C4-2B (cell line): ENCODE measurements around the gene CEP152.
"Not testable (repeated sequence)": the region's sequence is repeated elsewhere in the genome, so short reads cannot be mapped to it uniquely, and the experiment has no call there.

ENCODE experiments used
- H3K27ac ChIP-seq: fragments of 450-650 bp; 2 replicates; pipeline ENCODE4 v1.5.1; 2017
- CTCF ChIP-seq: fragments of 450-650 bp; conservative IDR thresholded peaks from 2 replicates; pipeline ENCODE4 v1.5.1; 2017; ENCODE audit warnings: mild to moderate bottlenecking
- ZFX ChIP-seq: fragments of 450-650 bp; IDR thresholded peaks from 2 replicates; pipeline ENCODE4 v1.6.1; 2017

The CEP152 gene

GRCh38 chr15:48810414-48811324 is at the start of gene CEP152:
Gene CEP152 (minus strand): TSS chr15:48811069. CDS start chr15:48805649, 5,420 bp downstream.
- H3K27ac ChIP-seq = peak within 1 kb of the TSS; percentile 96
- TF ChIP-seq ZFX (no peak), CTCF (no peak)

GRCh38 chr15:48859426-48859825 is 48.6 kb upstream of the CEP152 start:
- TF ChIP-seq CTCF (no peak), ZFX (no peak)
- no peak overlapping the region for H3K27ac ChIP-seq

DNA sequence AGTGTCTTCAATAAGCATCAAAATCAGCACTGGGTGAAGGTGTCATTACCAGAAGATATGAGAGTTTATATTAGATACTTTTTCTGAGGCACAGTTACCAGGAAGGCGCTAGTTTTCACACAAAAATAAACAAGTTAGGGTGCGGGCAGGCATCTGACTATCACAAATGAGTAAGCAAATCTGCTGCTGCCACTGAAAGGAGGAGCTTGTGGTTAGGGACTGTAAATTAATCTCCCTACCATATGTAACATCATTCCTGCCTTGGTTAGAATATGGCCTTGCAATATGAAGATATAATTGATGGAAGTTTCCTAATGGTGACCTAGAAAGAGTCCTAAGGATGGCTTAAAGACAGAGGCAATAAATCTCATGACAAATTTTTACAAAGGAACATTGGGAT is 47.5 kb upstream of the CEP152 start:
- TF ChIP-seq CTCF = no peak
- no peak for TF ChIP-seq ZFX

DNA sequence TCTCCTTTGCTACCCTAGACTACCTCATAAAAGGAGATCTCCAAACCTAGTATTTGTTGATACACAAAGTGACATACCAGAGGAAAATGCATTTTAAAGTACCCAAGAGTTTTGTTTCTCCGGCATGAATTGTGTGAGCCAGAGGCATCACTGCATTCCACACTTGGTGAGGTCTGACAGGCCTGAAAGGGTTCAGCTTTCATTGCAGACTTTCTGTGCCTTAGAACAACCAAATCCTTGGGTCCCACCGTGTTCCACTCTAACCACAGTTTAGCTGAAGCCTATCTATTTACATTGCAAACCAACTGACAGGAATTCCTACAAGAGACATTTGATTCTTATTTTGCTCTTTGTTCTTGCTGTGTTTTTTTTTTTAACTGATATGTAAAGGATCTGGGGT is 46.1 kb upstream of the CEP152 start:
- TF ChIP-seq CTCF (no peak), ZFX (no peak)
- H3K27ac ChIP-seq = no peak overlapping the region

More for the DNA sequence above, 47.5 kb upstream of the CEP152 start:
- no peak overlapping the region for H3K27ac ChIP-seq

GRCh38 chr15:48855501-48856440 is 44.9 kb upstream of the CEP152 start:
- H3K27ac ChIP-seq = no peak overlapping the region
- TF ChIP-seq CTCF (peak; percentile 83), ZFX (no peak)

- not testable (repeated sequence) for H3K27ac ChIP-seq
These were observed 43.6 kb upstream of the CEP152 start for GRCh38 chr15:48854434-48854833.

DNA sequence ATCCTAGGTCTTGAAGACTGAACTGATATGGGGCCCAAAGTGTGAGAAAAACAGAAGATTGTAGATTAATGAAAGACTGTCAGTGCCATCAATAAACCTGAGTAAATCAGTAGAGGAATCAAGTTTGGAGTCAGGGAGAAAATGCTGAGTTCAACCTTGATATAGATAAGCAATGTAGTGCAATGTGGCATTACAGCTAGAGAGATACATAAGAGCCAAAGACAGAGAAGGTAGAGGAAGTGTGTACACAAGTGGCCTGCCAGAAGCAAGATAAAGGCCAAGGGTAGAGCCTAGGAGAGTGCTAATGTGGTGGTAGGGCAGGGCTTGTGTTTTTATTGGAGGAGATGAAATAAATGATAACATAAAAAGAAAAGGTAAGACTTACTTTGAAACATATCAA is 41.1 kb upstream of the CEP152 start:
- H3K27ac ChIP-seq = no peak overlapping the region
- TF ChIP-seq CTCF = no peak
- no peak for TF ChIP-seq ZFX
